ENCODE measurements around the gene NME7. TPM values are rescaled to one million over a fixed set of nuclear protein-coding genes. Genes with fewer than 3 reads are reported as not detected.

Gene NME7
- total and polyA plus RNA-seq, 2 experiments from 2014 or later = 39.1 to 48.5 TPM

DNA sequence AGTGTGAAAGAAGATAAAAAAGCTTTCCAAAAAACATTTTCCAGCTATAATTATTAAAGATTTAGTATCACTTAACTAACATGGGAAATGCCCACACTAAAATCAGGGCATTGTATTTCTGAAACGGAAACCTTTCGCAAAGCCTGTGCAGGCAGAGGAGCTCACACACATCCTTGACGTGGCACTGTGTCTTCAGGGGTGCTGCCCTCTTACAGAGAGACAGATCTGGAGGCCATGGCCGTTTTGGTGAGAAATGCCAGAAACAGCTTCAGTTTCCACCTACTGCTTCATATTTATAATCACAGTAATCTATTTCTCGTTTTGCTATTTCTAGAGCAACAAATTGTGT lies 234.4 kb downstream of the NME7 start:
- H3K9me3 Mint-ChIP-seq = no peaks in the 10 kb centered on the region
- Histone ChIP-seq H3K27me3 (ENCODE audit: insufficient read depth) (no peaks in the 10 kb centered on the region), H3K79me2 (replicated peaks; ENCODE audit: insufficient read depth) (no peaks in the 10 kb centered on the region), H3K4me2 (no peak overlapping the region), H3K4me1 (ENCODE audit: insufficient read depth) (peaks cover 11% of the 10 kb centered on the region; the same call in 1 of the 2 replicates), H2AFZ (no peak overlapping the region), H3F3A (replicated peaks; ENCODE audit: low read depth) (no peaks in the 10 kb centered on the region), H3K9me2 (ENCODE audit: insufficient read depth) (no peaks in the 10 kb centered on the region), H3K36me3 (ENCODE audit: insufficient read depth) (peaks cover 3% of the 10 kb centered on the region; the same call in 1 of the 2 replicates), H4K20me1 (replicated peaks; ENCODE audit: insufficient read depth) (0 out of 2 replicates have a peak, but pooled peaks cover 6% of the 10 kb centered on the region), H3K27ac (ENCODE audit: low read depth) (no peak overlapping the region), H3K4me3 (no peak overlapping the region)
- H3K36me3 Mint-ChIP-seq (ENCODE audit: low read depth) = peaks cover 34% of the 10 kb centered on the region; the same call in 2 of the 3 replicates
- H3K27me3 Mint-ChIP-seq (ENCODE audit: insufficient read depth, low read depth, poor library complexity) = peaks cover 2% of the 10 kb centered on the region
- TF ChIP-seq NANOG (IDR thresholded peaks at IDR 0.05; ENCODE audit: borderline replicate concordance) = no peak
- TF ChIP-seq, protein P1, sequence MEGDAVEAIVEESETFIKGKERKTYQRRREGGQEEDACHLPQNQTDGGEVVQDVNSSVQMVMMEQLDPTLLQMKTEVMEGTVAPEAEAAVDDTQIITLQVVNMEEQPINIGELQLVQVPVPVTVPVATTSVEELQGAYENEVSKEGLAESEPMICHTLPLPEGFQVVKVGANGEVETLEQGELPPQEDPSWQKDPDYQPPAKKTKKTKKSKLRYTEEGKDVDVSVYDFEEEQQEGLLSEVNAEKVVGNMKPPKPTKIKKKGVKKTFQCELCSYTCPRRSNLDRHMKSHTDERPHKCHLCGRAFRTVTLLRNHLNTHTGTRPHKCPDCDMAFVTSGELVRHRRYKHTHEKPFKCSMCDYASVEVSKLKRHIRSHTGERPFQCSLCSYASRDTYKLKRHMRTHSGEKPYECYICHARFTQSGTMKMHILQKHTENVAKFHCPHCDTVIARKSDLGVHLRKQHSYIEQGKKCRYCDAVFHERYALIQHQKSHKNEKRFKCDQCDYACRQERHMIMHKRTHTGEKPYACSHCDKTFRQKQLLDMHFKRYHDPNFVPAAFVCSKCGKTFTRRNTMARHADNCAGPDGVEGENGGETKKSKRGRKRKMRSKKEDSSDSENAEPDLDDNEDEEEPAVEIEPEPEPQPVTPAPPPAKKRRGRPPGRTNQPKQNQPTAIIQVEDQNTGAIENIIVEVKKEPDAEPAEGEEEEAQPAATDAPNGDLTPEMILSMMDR (conservative IDR thresholded peaks at IDR 0.05; ENCODE audit: low read depth in 2 of 2) = no peak
- H3K4me3 Mint-ChIP-seq = no peak overlapping the region
- ATAC-seq = no peak
- no peak for DNase-seq (ENCODE audit: low spot score)
- peaks cover 28% of the 10 kb centered on the region for H3K4me1 Mint-ChIP-seq
- H3K27ac Mint-ChIP-seq = no peak overlapping the region

DNA sequence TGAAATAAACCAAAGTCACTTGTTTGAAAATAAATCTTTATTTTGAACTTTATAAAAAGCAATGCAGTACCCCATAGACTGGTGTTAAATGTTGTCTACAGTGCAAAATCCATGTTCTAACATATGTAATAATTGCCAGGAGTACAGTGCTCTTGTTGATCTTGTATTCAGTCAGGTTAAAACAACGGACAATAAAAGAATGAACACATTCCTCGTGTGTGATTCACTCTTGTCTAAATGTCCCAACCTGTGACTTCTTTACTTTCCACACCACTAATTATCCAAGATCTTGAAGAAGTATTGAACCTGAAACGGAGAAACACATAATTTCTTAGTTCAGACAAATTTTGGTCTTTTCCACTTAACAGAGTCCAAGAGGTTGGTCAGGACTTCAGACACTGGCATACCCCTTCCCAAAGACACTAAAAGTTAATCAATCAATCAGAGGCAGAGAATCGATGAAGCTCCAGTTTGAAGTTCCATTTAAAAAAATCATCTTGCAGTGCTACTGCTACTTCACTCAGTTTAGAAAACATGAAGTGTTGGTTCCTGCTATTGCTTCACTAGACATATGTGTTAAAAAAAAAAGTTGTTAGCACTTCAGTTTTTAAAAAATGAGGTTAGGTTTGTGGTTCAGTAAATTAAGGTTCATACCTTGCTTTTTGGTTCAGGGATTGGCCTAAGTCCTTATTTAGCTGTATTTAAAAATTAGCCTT lies 234.9 kb downstream of the NME7 start:
- 0 out of 2 replicates have a peak, but pooled peaks cover 6% of the 10 kb centered on the region for H4K20me1 ChIP-seq (replicated peaks; ENCODE audit: insufficient read depth)
- no peak for ATAC-seq
- TF ChIP-seq CREB1 (CRISPR knock-in tag; IDR thresholded peaks at IDR 0.05; ENCODE audit: low read depth) = no peak
- TF ChIP-seq EZH2 (IDR thresholded peaks at IDR 0.05; ENCODE audit: low read depth, unreplicated experiment) = no peak
- no peak for TF ChIP-seq STAT1 (IDR thresholded peaks at IDR 0.05; ENCODE audit: unreplicated experiment)
- TF ChIP-seq NANOG (IDR thresholded peaks at IDR 0.05; ENCODE audit: borderline replicate concordance) = no peak
- TF ChIP-seq, protein P2, sequence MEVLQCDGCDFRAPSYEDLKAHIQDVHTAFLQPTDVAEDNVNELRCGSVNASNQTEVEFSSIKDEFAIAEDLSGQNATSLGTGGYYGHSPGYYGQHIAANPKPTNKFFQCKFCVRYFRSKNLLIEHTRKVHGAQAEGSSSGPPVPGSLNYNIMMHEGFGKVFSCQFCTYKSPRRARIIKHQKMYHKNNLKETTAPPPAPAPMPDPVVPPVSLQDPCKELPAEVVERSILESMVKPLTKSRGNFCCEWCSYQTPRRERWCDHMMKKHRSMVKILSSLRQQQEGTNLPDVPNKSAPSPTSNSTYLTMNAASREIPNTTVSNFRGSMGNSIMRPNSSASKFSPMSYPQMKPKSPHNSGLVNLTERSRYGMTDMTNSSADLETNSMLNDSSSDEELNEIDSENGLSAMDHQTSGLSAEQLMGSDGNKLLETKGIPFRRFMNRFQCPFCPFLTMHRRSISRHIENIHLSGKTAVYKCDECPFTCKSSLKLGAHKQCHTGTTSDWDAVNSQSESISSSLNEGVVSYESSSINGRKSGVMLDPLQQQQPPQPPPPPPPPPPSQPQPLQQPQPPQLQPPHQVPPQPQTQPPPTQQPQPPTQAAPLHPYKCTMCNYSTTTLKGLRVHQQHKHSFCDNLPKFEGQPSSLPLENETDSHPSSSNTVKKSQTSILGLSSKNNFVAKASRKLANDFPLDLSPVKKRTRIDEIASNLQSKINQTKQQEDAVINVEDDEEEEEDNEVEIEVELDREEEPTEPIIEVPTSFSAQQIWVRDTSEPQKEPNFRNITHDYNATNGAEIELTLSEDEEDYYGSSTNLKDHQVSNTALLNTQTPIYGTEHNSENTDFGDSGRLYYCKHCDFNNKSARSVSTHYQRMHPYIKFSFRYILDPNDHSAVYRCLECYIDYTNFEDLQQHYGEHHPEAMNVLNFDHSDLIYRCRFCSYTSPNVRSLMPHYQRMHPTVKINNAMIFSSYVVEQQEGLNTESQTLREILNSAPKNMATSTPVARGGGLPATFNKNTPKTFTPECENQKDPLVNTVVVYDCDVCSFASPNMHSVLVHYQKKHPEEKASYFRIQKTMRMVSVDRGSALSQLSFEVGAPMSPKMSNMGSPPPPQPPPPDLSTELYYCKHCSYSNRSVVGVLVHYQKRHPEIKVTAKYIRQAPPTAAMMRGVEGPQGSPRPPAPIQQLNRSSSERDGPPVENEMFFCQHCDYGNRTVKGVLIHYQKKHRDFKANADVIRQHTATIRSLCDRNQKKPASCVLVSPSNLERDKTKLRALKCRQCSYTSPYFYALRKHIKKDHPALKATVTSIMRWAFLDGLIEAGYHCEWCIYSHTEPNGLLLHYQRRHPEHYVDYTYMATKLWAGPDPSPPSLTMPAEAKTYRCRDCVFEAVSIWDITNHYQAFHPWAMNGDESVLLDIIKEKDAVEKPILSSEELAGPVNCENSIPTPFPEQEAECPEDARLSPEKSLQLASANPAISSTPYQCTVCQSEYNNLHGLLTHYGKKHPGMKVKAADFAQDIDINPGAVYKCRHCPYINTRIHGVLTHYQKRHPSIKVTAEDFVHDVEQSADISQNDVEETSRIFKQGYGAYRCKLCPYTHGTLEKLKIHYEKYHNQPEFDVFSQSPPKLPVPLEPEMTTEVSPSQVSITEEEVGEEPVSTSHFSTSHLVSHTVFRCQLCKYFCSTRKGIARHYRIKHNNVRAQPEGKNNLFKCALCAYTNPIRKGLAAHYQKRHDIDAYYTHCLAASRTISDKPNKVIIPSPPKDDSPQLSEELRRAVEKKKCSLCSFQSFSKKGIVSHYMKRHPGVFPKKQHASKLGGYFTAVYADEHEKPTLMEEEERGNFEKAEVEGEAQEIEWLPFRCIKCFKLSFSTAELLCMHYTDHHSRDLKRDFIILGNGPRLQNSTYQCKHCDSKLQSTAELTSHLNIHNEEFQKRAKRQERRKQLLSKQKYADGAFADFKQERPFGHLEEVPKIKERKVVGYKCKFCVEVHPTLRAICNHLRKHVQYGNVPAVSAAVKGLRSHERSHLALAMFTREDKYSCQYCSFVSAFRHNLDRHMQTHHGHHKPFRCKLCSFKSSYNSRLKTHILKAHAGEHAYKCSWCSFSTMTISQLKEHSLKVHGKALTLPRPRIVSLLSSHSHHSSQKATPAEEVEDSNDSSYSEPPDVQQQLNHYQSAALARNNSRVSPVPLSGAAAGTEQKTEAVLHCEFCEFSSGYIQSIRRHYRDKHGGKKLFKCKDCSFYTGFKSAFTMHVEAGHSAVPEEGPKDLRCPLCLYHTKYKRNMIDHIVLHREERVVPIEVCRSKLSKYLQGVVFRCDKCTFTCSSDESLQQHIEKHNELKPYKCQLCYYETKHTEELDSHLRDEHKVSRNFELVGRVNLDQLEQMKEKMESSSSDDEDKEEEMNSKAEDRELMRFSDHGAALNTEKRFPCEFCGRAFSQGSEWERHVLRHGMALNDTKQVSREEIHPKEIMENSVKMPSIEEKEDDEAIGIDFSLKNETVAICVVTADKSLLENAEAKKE (CRISPR knock-in tag; IDR thresholded peaks at IDR 0.05) = no peak
- TF ChIP-seq, protein P3, sequence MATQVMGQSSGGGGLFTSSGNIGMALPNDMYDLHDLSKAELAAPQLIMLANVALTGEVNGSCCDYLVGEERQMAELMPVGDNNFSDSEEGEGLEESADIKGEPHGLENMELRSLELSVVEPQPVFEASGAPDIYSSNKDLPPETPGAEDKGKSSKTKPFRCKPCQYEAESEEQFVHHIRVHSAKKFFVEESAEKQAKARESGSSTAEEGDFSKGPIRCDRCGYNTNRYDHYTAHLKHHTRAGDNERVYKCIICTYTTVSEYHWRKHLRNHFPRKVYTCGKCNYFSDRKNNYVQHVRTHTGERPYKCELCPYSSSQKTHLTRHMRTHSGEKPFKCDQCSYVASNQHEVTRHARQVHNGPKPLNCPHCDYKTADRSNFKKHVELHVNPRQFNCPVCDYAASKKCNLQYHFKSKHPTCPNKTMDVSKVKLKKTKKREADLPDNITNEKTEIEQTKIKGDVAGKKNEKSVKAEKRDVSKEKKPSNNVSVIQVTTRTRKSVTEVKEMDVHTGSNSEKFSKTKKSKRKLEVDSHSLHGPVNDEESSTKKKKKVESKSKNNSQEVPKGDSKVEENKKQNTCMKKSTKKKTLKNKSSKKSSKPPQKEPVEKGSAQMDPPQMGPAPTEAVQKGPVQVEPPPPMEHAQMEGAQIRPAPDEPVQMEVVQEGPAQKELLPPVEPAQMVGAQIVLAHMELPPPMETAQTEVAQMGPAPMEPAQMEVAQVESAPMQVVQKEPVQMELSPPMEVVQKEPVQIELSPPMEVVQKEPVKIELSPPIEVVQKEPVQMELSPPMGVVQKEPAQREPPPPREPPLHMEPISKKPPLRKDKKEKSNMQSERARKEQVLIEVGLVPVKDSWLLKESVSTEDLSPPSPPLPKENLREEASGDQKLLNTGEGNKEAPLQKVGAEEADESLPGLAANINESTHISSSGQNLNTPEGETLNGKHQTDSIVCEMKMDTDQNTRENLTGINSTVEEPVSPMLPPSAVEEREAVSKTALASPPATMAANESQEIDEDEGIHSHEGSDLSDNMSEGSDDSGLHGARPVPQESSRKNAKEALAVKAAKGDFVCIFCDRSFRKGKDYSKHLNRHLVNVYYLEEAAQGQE (IDR thresholded peaks at IDR 0.05; ENCODE audit: unreplicated experiment) = no peak
- TF ChIP-seq JUNB (IDR thresholded peaks at IDR 0.05; ENCODE audit: unreplicated experiment) = no peak

More for the DNA sequence above, 234.9 kb downstream of the NME7 start:
- H3K27ac ChIP-seq (ENCODE audit: low read depth) = no peak overlapping the region
- H3K36me3 ChIP-seq (ENCODE audit: insufficient read depth) = peaks cover 6% of the 10 kb centered on the region; the same call in 1 of the 2 replicates
- no peaks in the 10 kb centered on the region for H3K9me3 Mint-ChIP-seq
- no peak overlapping the region for H3K4me2 ChIP-seq
- DNase-seq (ENCODE audit: low spot score) = no peak
- no peaks in the 10 kb centered on the region for H3K27me3 ChIP-seq (ENCODE audit: insufficient read depth)
- no peak overlapping the region for H3K4me3 Mint-ChIP-seq
- no peak overlapping the region for H3K4me3 ChIP-seq
- H3K4me1 Mint-ChIP-seq = peaks cover 28% of the 10 kb centered on the region
- H2AFZ ChIP-seq = no peak overlapping the region
- no peaks in the 10 kb centered on the region for H3K79me2 ChIP-seq (replicated peaks; ENCODE audit: insufficient read depth)
- H3K27me3 Mint-ChIP-seq (ENCODE audit: insufficient read depth, low read depth, poor library complexity) = peaks cover 2% of the 10 kb centered on the region
- no peaks in the 10 kb centered on the region for H3K9me2 ChIP-seq (ENCODE audit: insufficient read depth)
- H3K4me1 ChIP-seq (ENCODE audit: insufficient read depth) = peaks cover 11% of the 10 kb centered on the region; the same call in 1 of the 2 replicates
- H3K27ac Mint-ChIP-seq = peak overlapping the region; percentile 77; the same call in 1 of the 2 replicates
- peaks cover 39% of the 10 kb centered on the region; the same call in 2 of the 3 replicates for H3K36me3 Mint-ChIP-seq (ENCODE audit: low read depth)
- H3F3A ChIP-seq (replicated peaks; ENCODE audit: low read depth) = no peaks in the 10 kb centered on the region
